Small intestine (tissue), 7 donors: ENCODE results near the gene ZNF627. TPM values are rescaled to one million over a fixed set of nuclear protein-coding genes. Genes with fewer than 3 reads are reported as not detected.
A peak's percentile ranks its signal among the peaks of the same experiment; 100 is the strongest.
"Not testable (repeated sequence)": the region's sequence is repeated elsewhere in the genome, so short reads cannot be mapped to it uniquely, and the experiment has no call there.

ENCODE experiments used
- DNase-seq, 2 donors: peaks; one replicate each; pipeline versions ENCODE4 v3.0.0 to v3.0.0-alpha.2; 2013
- FAIRE-seq: peaks from 2 replicates; lab custom pipeline; 2012; peaks lifted over from hg19 to GRCh38; lab: Jason Lieb, UNC
- H3K27ac ChIP-seq, 3 donors: one replicate each; pipeline ENCODE4 v1.5.1; 2013; ENCODE audit warnings: low read length in 2 of 3, mild to moderate bottlenecking in 2 of 3, control low read depth in 1 of 3, inconsistent platforms in 1 of 3, low read depth in 1 of 3, moderate library complexity in 1 of 3
- H3K27me3 ChIP-seq, 3 donors: one replicate each; pipeline ENCODE4 v1.6.1; 2013; ENCODE audit warnings: low read length in 3 of 3, inconsistent platforms in 1 of 3; ENCODE audit not compliant: control insufficient read depth in 3 of 3, insufficient read depth in 3 of 3
- H3K36me3 ChIP-seq, 3 donors: one replicate each; pipeline ENCODE4 v1.6.1; 2013; ENCODE audit warnings: low read length in 3 of 3, inconsistent platforms in 1 of 3, low read depth in 1 of 3, mild to moderate bottlenecking in 1 of 3, moderate library complexity in 1 of 3; ENCODE audit not compliant: control insufficient read depth in 3 of 3, insufficient read depth in 2 of 3
- H3K4me1 ChIP-seq, 3 donors: one replicate each; pipeline ENCODE4 v1.6.1; 2013; ENCODE audit warnings: low read length in 2 of 3, inconsistent platforms in 1 of 3, low read depth in 1 of 3, mild to moderate bottlenecking in 1 of 3, moderate library complexity in 1 of 3; ENCODE audit not compliant: control insufficient read depth in 3 of 3, insufficient read depth in 2 of 3
- H3K4me3 ChIP-seq, 3 donors: one replicate each; pipeline ENCODE4 v1.5.1; 2013; ENCODE audit warnings: low read length in 3 of 3, control low read depth in 1 of 3, inconsistent platforms in 1 of 3, low read depth in 1 of 3, mild to moderate bottlenecking in 1 of 3, moderate library complexity in 1 of 3
- H3K9me3 ChIP-seq, 2 donors: one replicate each; pipeline ENCODE4 v1.6.1; 2013; ENCODE audit warnings: low read depth in 1 of 2, low read length in 1 of 2; ENCODE audit not compliant: control insufficient read depth in 2 of 2, insufficient read depth in 1 of 2
- WGBS, 3 donors: extraction: QIAGEN DNeasy Blood & Tissue Kit; methylation state at CpG; one replicate each; pipeline ENCODE4 v1.1.7; 2013; 5-methylcytosine and 5-hydroxymethylcytosine counted together
- polyA plus RNA-seq, 4 donors: library from polyadenylated mRNA; stranded (reverse) in 3 of 4; unstranded in 1 of 4; fragments of 200-250 nt in 3 of 4; fragments of 120-200 nt in 1 of 4; gene quantifications; one replicate each; pipeline versions ENCODE4 v1.2.1 to v1.2.3, GENCODE V29; 2013
- donor health status: healthy with polysubstance abuse.
- donor health status: control.
- donor health status: control.
- donor health status: Bipolar disorder and iron deficiency.
- donor health status: healthy.

ZNF627 gene
- polyA plus RNA-seq, 4 donors = 3.8 to 15.7 (median 6.0) TPM

GRCh38 chr19:11598103-11598483 is 810 bp downstream of the ZNF627 start:
- WGBS, 3 donors = 47 to 65% (median 51%) methylated on average over 10 of the region's 10 CpGs
- FAIRE-seq (no peak), DNase-seq (no peak)
- Histone ChIP-seq H3K4me1 (peaks cover 2 to 8% (median 3%) of the 10 kb centered on the region in 3 donors), H3K4me3 (peak overlapping the region in 2 of 3 donors; percentile 88 to 100), H3K36me3 (peaks cover 0 to 17% (median 4%) of the 10 kb centered on the region in 3 donors), H3K27me3 (no peaks in the 10 kb centered on the region), H3K9me3 (peaks cover 0 to under 1% of the 10 kb centered on the region in 2 donors), H3K27ac (peak overlapping the region in 2 of 3 donors; percentile 96 to 99)

GRCh38 chr19:11598746-11599145 is 1.5 kb downstream of the ZNF627 start:
- Histone ChIP-seq H3K4me3 (no peak overlapping the region), H3K27ac (no peak overlapping the region), H3K27me3 (no peaks in the 10 kb centered on the region), H3K36me3 (peaks cover 0 to 19% (median 4%) of the 10 kb centered on the region in 3 donors), H3K9me3 (peaks cover 0 to 4% of the 10 kb centered on the region in 2 donors), H3K4me1 (peaks cover 2 to 8% (median 3%) of the 10 kb centered on the region in 3 donors)
- DNase-seq (no peak), FAIRE-seq (no peak)
- 95 to 96% (median 95%) methylated on average over 2 of the region's 2 CpGs for WGBS, 3 donors

DNA sequence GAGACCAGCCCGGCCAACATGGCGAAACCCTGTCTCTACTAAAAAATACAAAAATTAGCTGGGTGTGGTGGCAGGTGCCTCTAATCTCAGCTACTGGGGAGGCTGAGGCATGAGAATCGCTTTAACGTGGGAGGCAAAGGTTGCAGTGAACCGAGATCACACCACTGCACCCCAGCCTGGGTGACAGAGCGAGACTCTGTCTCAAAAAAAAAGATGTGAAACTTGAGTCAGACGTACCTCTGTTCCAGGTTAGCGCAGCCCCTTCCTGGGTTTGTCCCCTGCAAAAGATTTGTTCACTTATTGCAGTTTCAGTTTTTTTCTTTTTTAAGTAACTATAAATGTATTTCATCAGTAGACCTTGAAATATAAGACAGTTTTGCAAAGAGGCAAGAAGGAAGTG is 2.4 kb downstream of the ZNF627 start:
- WGBS, 3 donors = 87 to 95% (median 87%) methylated on average over 8 of the region's 8 CpGs
- H3K9me3 ChIP-seq, H3K4me3 ChIP-seq, H3K27ac ChIP-seq, H3K27me3 ChIP-seq, FAIRE-seq, DNase-seq, H3K4me1 ChIP-seq: not testable (repeated sequence)
- H3K36me3 ChIP-seq = peaks cover 0 to 24% (median 4%) of the 10 kb centered on the region in 3 donors

- FAIRE-seq (no peak), DNase-seq (no peak)
- 97 to 98% (median 98%) methylated on average over 8 of the region's 8 CpGs for WGBS, 3 donors
- Histone ChIP-seq H3K4me1 (peaks cover 0 to 3% (median 0%) of the 10 kb centered on the region in 3 donors), H3K9me3 (peaks cover 0 to 32% of the 10 kb centered on the region in 2 donors), H3K36me3 (peaks cover 0 to 34% (median 4%) of the 10 kb centered on the region in 3 donors), H3K4me3 (no peak overlapping the region), H3K27me3 (no peaks in the 10 kb centered on the region), H3K27ac (no peak overlapping the region)
These were observed 9.2 kb downstream of the ZNF627 start for GRCh38 chr19:11606484-11606883.

- H3K9me3 ChIP-seq = peaks cover 0 to 21% of the 10 kb centered on the region in 2 donors
- H3K27ac ChIP-seq = no peak overlapping the region
- 91 to 100% (median 92%) methylated on average over 1 of the region's 1 CpG for WGBS, 3 donors
- H3K36me3 ChIP-seq = peaks cover 3 to 44% (median 9%) of the 10 kb centered on the region in 3 donors
- FAIRE-seq = no peak
- H3K4me3 ChIP-seq = no peak overlapping the region
- no peak for DNase-seq
- no peaks in the 10 kb centered on the region for H3K4me1 ChIP-seq
- H3K27me3 ChIP-seq = no peaks in the 10 kb centered on the region
These were observed 14.4 kb downstream of the ZNF627 start for GRCh38 chr19:11611730-11612129.

GRCh38 chr19:11612816-11613511 is 15.7 kb downstream of the ZNF627 start:
- no peak overlapping the region for H3K4me3 ChIP-seq
- no peaks in the 10 kb centered on the region for H3K4me1 ChIP-seq
- no peak for FAIRE-seq
- peaks cover 13 to 41% (median 21%) of the 10 kb centered on the region in 3 donors for H3K36me3 ChIP-seq
- H3K27ac ChIP-seq = no peak overlapping the region
- peaks cover 4 to 26% of the 10 kb centered on the region in 2 donors for H3K9me3 ChIP-seq
- no peak for DNase-seq
- 95 to 98% (median 97%) methylated on average over 5 of the region's 5 CpGs for WGBS, 3 donors
- no peaks in the 10 kb centered on the region for H3K27me3 ChIP-seq

DNA sequence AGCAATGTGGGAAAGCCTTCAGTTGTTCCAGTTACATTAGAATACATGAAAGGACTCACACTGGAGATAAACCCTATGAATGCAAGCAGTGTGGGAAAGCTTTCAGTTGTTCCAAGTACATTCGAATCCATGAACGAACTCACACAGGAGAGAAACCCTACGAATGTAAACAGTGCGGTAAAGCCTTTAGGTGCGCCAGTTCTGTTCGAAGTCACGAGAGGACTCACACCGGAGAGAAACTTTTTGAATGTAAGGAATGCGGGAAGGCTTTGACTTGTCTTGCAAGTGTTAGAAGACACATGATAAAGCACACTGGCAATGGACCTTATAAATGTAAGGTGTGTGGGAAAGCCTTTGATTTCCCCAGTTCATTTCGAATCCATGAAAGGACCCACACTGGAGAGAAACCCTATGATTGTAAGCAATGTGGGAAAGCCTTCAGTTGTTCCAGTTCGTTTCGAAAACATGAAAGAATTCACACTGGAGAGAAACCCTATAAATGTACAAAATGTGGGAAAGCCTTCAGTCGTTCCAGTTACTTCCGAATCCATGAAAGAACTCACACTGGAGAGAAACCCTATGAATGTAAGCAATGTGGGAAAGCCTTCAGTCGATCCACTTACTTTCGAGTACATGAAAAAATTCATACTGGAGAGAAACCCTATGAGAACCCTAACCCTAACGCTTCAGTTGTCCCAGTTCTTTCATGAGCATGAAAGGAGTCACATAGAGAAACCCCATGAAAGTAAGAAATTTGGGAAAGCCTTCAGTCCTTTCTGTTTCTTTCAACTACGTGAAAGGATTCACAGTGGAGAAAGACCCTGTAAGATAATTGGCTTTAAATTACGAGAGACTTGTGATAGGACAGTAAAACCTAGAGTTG is 20.1 kb downstream of the ZNF627 start:
- Histone ChIP-seq H3K4me1 (peaks cover 0 to 7% (median 0%) of the 10 kb centered on the region in 3 donors), H3K27me3 (no peaks in the 10 kb centered on the region), H3K4me3 (no peak overlapping the region), H3K27ac (no peak overlapping the region), H3K36me3 (peaks cover 15 to 52% (median 24%) of the 10 kb centered on the region in 3 donors), H3K9me3 (peaks cover 4 to 32% of the 10 kb centered on the region in 2 donors)
- no peak for FAIRE-seq
- DNase-seq = no peak
- WGBS, 3 donors = 97 to 99% (median 98%) methylated on average over 19 of the region's 19 CpGs

DNA sequence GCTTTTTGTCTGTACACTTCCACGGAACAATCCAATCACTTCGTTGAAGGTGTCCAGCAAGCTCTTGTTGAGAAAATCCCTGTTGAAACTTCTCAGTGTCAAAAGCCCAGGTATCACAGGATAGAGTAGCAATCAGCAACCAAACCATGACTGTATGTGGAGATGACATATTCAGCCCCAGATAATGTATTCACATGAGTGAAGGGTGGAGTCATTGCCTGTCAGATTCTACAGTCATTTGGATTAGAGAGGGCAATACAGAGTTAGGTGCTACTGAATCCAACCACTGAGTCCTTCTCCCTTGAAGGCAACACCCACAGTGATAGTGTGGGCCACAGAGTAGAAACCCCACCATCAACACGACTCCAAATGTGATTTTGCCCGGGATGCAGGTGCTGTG is 23.3 kb downstream of the ZNF627 start:
- Histone ChIP-seq H3K4me3 (no peak overlapping the region), H3K36me3 (peaks cover 15 to 33% (median 20%) of the 10 kb centered on the region in 3 donors), H3K9me3 (peaks cover 4 to 25% of the 10 kb centered on the region in 2 donors), H3K4me1 (peaks cover 0 to 25% (median 0%) of the 10 kb centered on the region in 3 donors), H3K27me3 (peaks cover 0 to 3% (median 0%) of the 10 kb centered on the region in 3 donors), H3K27ac (no peak overlapping the region)
- FAIRE-seq (no peak), DNase-seq (no peak)
- 68 to 84% (median 68%) methylated on average over 4 of the region's 4 CpGs for WGBS, 3 donors
